Osteoblast (primary cell): ENCODE results near the gene MRPL45. TPM values are rescaled to one million over a fixed set of nuclear protein-coding genes. Genes with fewer than 3 reads are reported as not detected.

Experiments used
- DNase-seq: peaks from one replicate; pipeline ENCODE4 v3.0.0; 2011; ENCODE audit warnings: low spot score, mixed read lengths; ENCODE audit not compliant: insufficient read length; ENCODE audit errors: missing footprints
- H2AFZ ChIP-seq: 2 replicates; pipeline ENCODE4 v1.6.0; 2011; ENCODE audit warnings: mild to moderate bottlenecking, low read length
- H3K27ac ChIP-seq: 2 replicates; pipeline ENCODE4 v1.5.1; 2011; ENCODE audit warnings: mild to moderate bottlenecking, low read depth, low read length, moderate library complexity
- H3K27me3 ChIP-seq: 2 replicates; pipeline ENCODE4 v1.6.0; 2012; ENCODE audit warnings: mild to moderate bottlenecking, control low read depth, inconsistent platforms, low read length, moderate library complexity; ENCODE audit not compliant: insufficient read depth
- H3K36me3 ChIP-seq: 2 replicates; pipeline ENCODE4 v1.5.1; 2011; ENCODE audit warnings: mild to moderate bottlenecking, low read length, control low read depth, moderate library complexity; ENCODE audit not compliant: insufficient read depth
- H3K4me1 ChIP-seq: 2 replicates; pipeline ENCODE4 v1.5.1; 2011; ENCODE audit warnings: mild to moderate bottlenecking, low read length, control low read depth, moderate library complexity; ENCODE audit not compliant: insufficient read depth
- H3K4me2 ChIP-seq: 2 replicates; pipeline ENCODE4 v1.6.0; 2011; ENCODE audit warnings: mild to moderate bottlenecking, low read length; ENCODE audit not compliant: insufficient read depth
- H3K4me3 ChIP-seq: fragments of 200-600 bp; sonication (generic); 3 replicates; pipeline ENCODE4 v1.5.1; 2012; ENCODE audit warnings: mild to moderate bottlenecking, low read length, inconsistent platforms; ENCODE audit not compliant: insufficient read depth
- H3K79me2 ChIP-seq: 2 replicates; pipeline ENCODE4 v1.6.0; 2012; ENCODE audit warnings: mild to moderate bottlenecking, low read length, control low read depth, inconsistent platforms; ENCODE audit not compliant: insufficient read depth
- H3K9me3 ChIP-seq: 2 replicates; pipeline ENCODE4 v1.5.1; 2011; ENCODE audit warnings: low read depth, low read length, control low read depth
- H4K20me1 ChIP-seq: 2 replicates; pipeline ENCODE4 v1.6.0; 2012; ENCODE audit warnings: mild to moderate bottlenecking, low read length, control low read depth; ENCODE audit not compliant: insufficient read depth
- total RNA-seq: library from RNA; depleted of rRNA; stranded (reverse); fragments of >200 nt; gene quantifications from 2 replicates; pipeline ENCODE4 v1.2.3, GENCODE V29; 2012
- TF ChIP-seq, protein P1 (sequence below): IDR thresholded peaks from 2 replicates; pipeline ENCODE4 v1.5.1; 2011; ENCODE audit warnings: mild to moderate bottlenecking, low read depth, low read length, moderate library complexity; ENCODE audit errors: extremely low read depth

MRPL45 gene
- total RNA-seq, 1 donor, result 40.9 TPM

DNA sequence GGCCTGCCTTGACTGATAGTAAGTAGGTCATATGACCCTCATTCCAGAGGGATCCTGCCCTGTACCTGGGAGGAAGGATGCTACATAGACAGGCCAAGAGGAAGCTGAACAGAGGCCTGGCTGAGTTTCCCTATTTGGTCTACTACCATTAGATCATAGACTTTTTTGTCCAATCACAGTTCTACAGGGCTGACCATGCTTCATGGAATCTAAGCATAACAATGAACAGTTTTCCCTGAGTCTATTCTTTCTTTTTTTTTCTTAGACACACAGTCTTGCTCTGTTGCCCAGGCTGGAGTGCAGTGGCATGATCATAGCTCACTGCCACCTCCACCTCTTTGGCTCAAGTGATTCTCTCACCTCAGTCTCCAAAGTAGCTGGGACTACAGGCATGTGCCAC, 42.9 kb downstream of the MRPL45 start:
- TF ChIP-seq, protein P1, sequence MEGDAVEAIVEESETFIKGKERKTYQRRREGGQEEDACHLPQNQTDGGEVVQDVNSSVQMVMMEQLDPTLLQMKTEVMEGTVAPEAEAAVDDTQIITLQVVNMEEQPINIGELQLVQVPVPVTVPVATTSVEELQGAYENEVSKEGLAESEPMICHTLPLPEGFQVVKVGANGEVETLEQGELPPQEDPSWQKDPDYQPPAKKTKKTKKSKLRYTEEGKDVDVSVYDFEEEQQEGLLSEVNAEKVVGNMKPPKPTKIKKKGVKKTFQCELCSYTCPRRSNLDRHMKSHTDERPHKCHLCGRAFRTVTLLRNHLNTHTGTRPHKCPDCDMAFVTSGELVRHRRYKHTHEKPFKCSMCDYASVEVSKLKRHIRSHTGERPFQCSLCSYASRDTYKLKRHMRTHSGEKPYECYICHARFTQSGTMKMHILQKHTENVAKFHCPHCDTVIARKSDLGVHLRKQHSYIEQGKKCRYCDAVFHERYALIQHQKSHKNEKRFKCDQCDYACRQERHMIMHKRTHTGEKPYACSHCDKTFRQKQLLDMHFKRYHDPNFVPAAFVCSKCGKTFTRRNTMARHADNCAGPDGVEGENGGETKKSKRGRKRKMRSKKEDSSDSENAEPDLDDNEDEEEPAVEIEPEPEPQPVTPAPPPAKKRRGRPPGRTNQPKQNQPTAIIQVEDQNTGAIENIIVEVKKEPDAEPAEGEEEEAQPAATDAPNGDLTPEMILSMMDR, result no peak
- no peaks in the 10 kb centered on the region for H3K9me3 ChIP-seq
- no peak for DNase-seq
- H3K79me2 ChIP-seq, result no peaks in the 10 kb centered on the region
- H3K4me3 ChIP-seq, result no peak overlapping the region
- H3K4me1 ChIP-seq, result no peaks in the 10 kb centered on the region
- no peak overlapping the region for H3K4me2 ChIP-seq
- no peak overlapping the region for H3K27ac ChIP-seq
- peaks cover 17% of the 10 kb centered on the region for H3K27me3 ChIP-seq
- H3K36me3 ChIP-seq, result no peaks in the 10 kb centered on the region
- H4K20me1 ChIP-seq, result no peaks in the 10 kb centered on the region
- no peak overlapping the region for H2AFZ ChIP-seq

GRCh38 chr17:38341035-38341721, 44.2 kb downstream of the MRPL45 start:
- Histone ChIP-seq H3K4me1 (no peaks in the 10 kb centered on the region), H3K27ac (no peak overlapping the region), H3K4me3 (no peak overlapping the region), H3K27me3 (peaks cover 13% of the 10 kb centered on the region), H4K20me1 (no peaks in the 10 kb centered on the region), H3K4me2 (no peak overlapping the region), H3K9me3 (no peaks in the 10 kb centered on the region), H2AFZ (no peak overlapping the region), H3K36me3 (no peaks in the 10 kb centered on the region), H3K79me2 (no peaks in the 10 kb centered on the region)
- no peak for DNase-seq
- TF ChIP-seq, protein P1, result no peak

DNA sequence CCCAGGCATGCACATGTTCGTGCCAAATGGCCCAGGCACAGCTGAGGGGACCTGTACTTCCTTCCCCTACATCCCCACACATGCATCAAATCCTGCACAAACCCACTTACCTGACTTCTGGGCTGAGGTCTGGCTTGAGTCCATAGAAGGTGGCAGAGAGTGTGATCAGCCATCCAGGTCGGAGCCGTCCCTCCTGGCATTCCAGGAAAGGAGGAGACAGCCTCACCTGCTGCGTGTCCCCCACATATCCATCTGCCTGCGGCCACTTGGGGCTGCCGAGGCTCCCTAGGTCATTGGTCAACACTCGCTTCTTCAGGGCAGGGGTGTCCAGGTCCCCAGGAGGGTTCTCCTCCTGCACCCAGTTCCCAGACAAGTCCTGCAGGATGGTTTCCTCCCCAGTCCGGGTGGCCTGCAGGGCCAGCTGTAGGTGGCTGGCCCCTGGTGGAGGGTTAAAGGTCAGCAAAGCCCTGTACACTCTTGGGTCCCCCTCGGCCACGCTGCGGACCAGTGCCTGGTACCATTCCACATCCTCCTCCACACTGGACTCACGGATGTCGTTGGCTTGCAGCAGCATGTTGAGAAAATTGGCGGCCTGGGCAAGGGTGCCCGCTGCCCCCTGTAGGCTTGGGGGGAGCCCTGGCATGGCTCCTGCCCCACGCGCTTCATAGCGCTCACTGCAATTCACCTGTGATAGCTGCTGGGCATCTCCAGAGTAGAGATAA, 46.1 kb downstream of the MRPL45 start:
- H3K4me2 ChIP-seq, result no peak overlapping the region
- H2AFZ ChIP-seq, result no peak overlapping the region
- no peaks in the 10 kb centered on the region for H4K20me1 ChIP-seq
- no peak overlapping the region for H3K4me3 ChIP-seq
- DNase-seq, result no peak
- H3K4me1 ChIP-seq, result no peaks in the 10 kb centered on the region
- no peaks in the 10 kb centered on the region for H3K79me2 ChIP-seq
- H3K27ac ChIP-seq, result no peak overlapping the region
- no peaks in the 10 kb centered on the region for H3K36me3 ChIP-seq
- H3K9me3 ChIP-seq, result no peaks in the 10 kb centered on the region
- H3K27me3 ChIP-seq, result peaks cover 6% of the 10 kb centered on the region
- TF ChIP-seq, protein P1, result no peak
